ENCODE results near the gene MAPK10.

GRCh38 chr4:86278126-86278525 lies 81.7 kb downstream of the MAPK10 start:
- TF ChIP-seq CTCF (IDR thresholded peaks at IDR 0.05; ENCODE audit: low read depth, low read length) (no peak), EZH2phosphoT487 (IDR thresholded peaks at IDR 0.05; ENCODE audit: low read depth) (no peak)
